Measurements from ENCODE around the gene EEIG1.

Gene EEIG1

GRCh38 chr9:127958728-127959127 is 22.1 kb downstream of the EEIG1 start:
- TF ChIP-seq FOXP2 (optimal IDR thresholded peaks at IDR 0.05; ENCODE audit: borderline replicate concordance, extremely low read depth, extremely low read length, insufficient read depth) (no peak), TAF1 (IDR thresholded peaks at IDR 0.05; ENCODE audit: borderline replicate concordance, insufficient read depth, low read length) (no peak), POLR2AphosphoS5 (IDR thresholded peaks at IDR 0.05; ENCODE audit: low read depth, low read length) (no peak), SIN3A (IDR thresholded peaks at IDR 0.05; ENCODE audit: borderline replicate concordance, insufficient read depth, low read length) (no peak)
- TF ChIP-seq, protein P1, sequence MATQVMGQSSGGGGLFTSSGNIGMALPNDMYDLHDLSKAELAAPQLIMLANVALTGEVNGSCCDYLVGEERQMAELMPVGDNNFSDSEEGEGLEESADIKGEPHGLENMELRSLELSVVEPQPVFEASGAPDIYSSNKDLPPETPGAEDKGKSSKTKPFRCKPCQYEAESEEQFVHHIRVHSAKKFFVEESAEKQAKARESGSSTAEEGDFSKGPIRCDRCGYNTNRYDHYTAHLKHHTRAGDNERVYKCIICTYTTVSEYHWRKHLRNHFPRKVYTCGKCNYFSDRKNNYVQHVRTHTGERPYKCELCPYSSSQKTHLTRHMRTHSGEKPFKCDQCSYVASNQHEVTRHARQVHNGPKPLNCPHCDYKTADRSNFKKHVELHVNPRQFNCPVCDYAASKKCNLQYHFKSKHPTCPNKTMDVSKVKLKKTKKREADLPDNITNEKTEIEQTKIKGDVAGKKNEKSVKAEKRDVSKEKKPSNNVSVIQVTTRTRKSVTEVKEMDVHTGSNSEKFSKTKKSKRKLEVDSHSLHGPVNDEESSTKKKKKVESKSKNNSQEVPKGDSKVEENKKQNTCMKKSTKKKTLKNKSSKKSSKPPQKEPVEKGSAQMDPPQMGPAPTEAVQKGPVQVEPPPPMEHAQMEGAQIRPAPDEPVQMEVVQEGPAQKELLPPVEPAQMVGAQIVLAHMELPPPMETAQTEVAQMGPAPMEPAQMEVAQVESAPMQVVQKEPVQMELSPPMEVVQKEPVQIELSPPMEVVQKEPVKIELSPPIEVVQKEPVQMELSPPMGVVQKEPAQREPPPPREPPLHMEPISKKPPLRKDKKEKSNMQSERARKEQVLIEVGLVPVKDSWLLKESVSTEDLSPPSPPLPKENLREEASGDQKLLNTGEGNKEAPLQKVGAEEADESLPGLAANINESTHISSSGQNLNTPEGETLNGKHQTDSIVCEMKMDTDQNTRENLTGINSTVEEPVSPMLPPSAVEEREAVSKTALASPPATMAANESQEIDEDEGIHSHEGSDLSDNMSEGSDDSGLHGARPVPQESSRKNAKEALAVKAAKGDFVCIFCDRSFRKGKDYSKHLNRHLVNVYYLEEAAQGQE (IDR thresholded peaks at IDR 0.05; ENCODE audit: insufficient read depth in 1 of 2, low read depth in 2 of 2, low read length in 2 of 2), result no peak

- TF ChIP-seq FOXP2 (optimal IDR thresholded peaks at IDR 0.05; ENCODE audit: borderline replicate concordance, extremely low read depth, extremely low read length, insufficient read depth) (no peak), SIN3A (IDR thresholded peaks at IDR 0.05; ENCODE audit: borderline replicate concordance, insufficient read depth, low read length) (no peak), POLR2AphosphoS5 (IDR thresholded peaks at IDR 0.05; ENCODE audit: low read depth, low read length) (no peak), TAF1 (IDR thresholded peaks at IDR 0.05; ENCODE audit: borderline replicate concordance, insufficient read depth, low read length) (no peak)
- TF ChIP-seq, protein P1 (IDR thresholded peaks at IDR 0.05; ENCODE audit: insufficient read depth in 1 of 2, low read depth in 2 of 2, low read length in 2 of 2), result no peak
Measured at GRCh38 chr9:127955294-127956015, 25.3 kb downstream of the EEIG1 start.

GRCh38 chr9:127954831-127955293 is 25.9 kb downstream of the EEIG1 start:
- TF ChIP-seq SIN3A (IDR thresholded peaks at IDR 0.05; ENCODE audit: borderline replicate concordance, insufficient read depth, low read length) (no peak), FOXP2 (optimal IDR thresholded peaks at IDR 0.05; ENCODE audit: borderline replicate concordance, extremely low read depth, extremely low read length, insufficient read depth) (no peak), POLR2AphosphoS5 (IDR thresholded peaks at IDR 0.05; ENCODE audit: low read depth, low read length) (no peak)
- TF ChIP-seq, protein P1 (IDR thresholded peaks at IDR 0.05; ENCODE audit: insufficient read depth in 1 of 2, low read depth in 2 of 2, low read length in 2 of 2), result no peak

DNA sequence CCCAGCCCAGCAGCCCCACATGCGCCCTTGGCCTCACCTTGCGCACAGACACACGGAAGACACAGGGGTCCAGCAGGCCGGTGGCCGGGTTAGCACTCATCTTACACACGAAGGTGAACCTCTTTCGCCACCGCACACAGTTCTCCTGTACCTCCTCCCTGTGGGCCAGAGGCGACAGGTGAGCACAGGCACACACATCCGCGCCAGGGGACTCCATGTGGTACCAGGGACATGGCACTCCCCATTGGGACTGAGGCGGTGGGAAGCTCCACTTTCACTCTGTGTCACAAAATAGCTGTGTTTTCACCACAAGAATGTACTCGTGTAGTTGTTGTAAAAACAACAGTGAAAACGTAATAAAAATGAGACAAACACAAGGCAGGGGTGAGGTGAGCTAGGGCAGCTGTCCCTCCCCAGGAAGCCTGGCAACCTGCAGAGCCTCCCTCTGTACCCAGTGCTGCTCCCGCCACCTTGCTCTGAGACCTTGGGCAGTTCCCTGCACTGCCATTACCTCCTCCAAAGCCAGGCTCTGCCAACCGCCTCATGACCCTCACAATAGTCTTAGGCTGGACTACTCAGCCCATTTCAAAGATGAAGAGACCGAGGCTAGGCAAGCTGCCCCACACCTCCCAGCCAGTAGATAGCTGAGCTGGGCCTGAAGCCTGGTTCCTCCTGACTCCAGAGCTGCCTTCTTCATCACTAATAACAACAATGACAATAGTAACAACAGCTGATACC is 26.9 kb downstream of the EEIG1 start:
- TF ChIP-seq POLR2AphosphoS5 (IDR thresholded peaks at IDR 0.05; ENCODE audit: low read depth, low read length), result no peak
- TF ChIP-seq SIN3A (IDR thresholded peaks at IDR 0.05; ENCODE audit: borderline replicate concordance, insufficient read depth, low read length), result no peak
- no peak for TF ChIP-seq TAF1 (IDR thresholded peaks at IDR 0.05; ENCODE audit: borderline replicate concordance, insufficient read depth, low read length)
- TF ChIP-seq FOXP2 (optimal IDR thresholded peaks at IDR 0.05; ENCODE audit: borderline replicate concordance, extremely low read depth, extremely low read length, insufficient read depth), result no peak

GRCh38 chr9:127953154-127953553 is 27.6 kb downstream of the EEIG1 start:
- TF ChIP-seq, protein P1 (IDR thresholded peaks at IDR 0.05; ENCODE audit: insufficient read depth in 1 of 2, low read depth in 2 of 2, low read length in 2 of 2), result no peak
- no peak for TF ChIP-seq FOXP2 (optimal IDR thresholded peaks at IDR 0.05; ENCODE audit: borderline replicate concordance, extremely low read depth, extremely low read length, insufficient read depth)
- no peak for TF ChIP-seq SIN3A (IDR thresholded peaks at IDR 0.05; ENCODE audit: borderline replicate concordance, insufficient read depth, low read length)
- no peak for TF ChIP-seq POLR2AphosphoS5 (IDR thresholded peaks at IDR 0.05; ENCODE audit: low read depth, low read length)
- TF ChIP-seq TAF1 (IDR thresholded peaks at IDR 0.05; ENCODE audit: borderline replicate concordance, insufficient read depth, low read length), result no peak
